ENCODE measurements around the gene UGCG.

- TF ChIP-seq POLR2A (IDR thresholded peaks at IDR 0.05) (no peak), CTCF (IDR thresholded peaks at IDR 0.05) (no peak)
Observed at GRCh38 chr9:111937301-111937700, 40.7 kb downstream of the UGCG start.

Data from lower leg skin (tissue), 3 donors.